K562 (cell line): ENCODE measurements around the gene DCAKD. TPM values are rescaled to one million over a fixed set of nuclear protein-coding genes. Genes with fewer than 3 reads are reported as not detected.

Experiments
- CCNT2 ChIP-seq: IDR thresholded peaks from 2 replicates; pipeline ENCODE4 v1.6.1; 2011; ENCODE audit warnings: borderline replicate concordance, low read depth, mild to moderate bottlenecking, moderate library complexity, mixed read lengths, low read length; ENCODE audit not compliant: insufficient read length; ENCODE audit errors: extremely low read depth
- CEBPG ChIP-seq, 3 experiments: fragments of 200-800 bp in 1 of 3; sonication (Bioruptor generic) in 1 of 3; sonication (generic) in 1 of 3; formaldehyde crosslinking in 1 of 3; IDR thresholded peaks in 2 of 3; conservative IDR thresholded peaks in 1 of 3; 2 replicates each; pipeline versions ENCODE4 v1.6.1 to v1.8.0; 2016 to 2022; ENCODE audit warnings: missing compliant biosample characterization in 2 of 3, missing genetic modification characterization in 2 of 3, mild to moderate bottlenecking in 1 of 3, missing genetic modification reagents in 1 of 3
- CHD1 ChIP-seq: fragments of 200-600 bp; sonication (generic); IDR thresholded peaks from one replicate; pipeline ENCODE4 v1.6.1; 2012; ENCODE audit warnings: mild to moderate bottlenecking, moderate library complexity, low read length, inconsistent platforms
- FOXA3 ChIP-seq, 2 experiments: fragments of 450-650 bp in 1 of 2; sonication (generic) in 1 of 2; formaldehyde crosslinking; IDR thresholded peaks in 1 of 2; conservative IDR thresholded peaks in 1 of 2; 2 replicates each; pipeline versions ENCODE4 v1.4.0 to v1.8.0; 2020 to 2022; ENCODE audit warnings: mild to moderate bottlenecking in 2 of 2, missing genetic modification reagents in 1 of 2
- MXI1 ChIP-seq: IDR thresholded peaks from 2 replicates; pipeline ENCODE4 v1.6.1; 2011; ENCODE audit warnings: low read depth, mild to moderate bottlenecking, improper control_type of control experiment, low read length
- PCBP2 ChIP-seq: fragments of 200-400 bp; formaldehyde crosslinking; IDR thresholded peaks from 2 replicates; pipeline ENCODE4 v1.6.1; 2018; ENCODE audit warnings: low read length, low read depth, mild to moderate bottlenecking, moderate library complexity; ENCODE audit not compliant: poor library complexity, severe bottlenecking
- PHF20 ChIP-seq: fragments of 450-650 bp; IDR thresholded peaks from 2 replicates; pipeline ENCODE4 v1.6.1; 2018; ENCODE audit not compliant: partially characterized antibody
- PRDM10 ChIP-seq: fragments of 450-650 bp; IDR thresholded peaks from 2 replicates; pipeline ENCODE4 v1.6.1; 2018; ENCODE audit not compliant: partially characterized antibody
- RHOXF2B ChIP-seq: fragments of 250-450 bp; sonication (Bioruptor Pico); conservative IDR thresholded peaks from 2 replicates; pipeline ENCODE4 v1.5.1; 2021
- THRAP3 ChIP-seq: fragments of 450-650 bp; IDR thresholded peaks from 2 replicates; pipeline ENCODE4 v1.6.1; 2016; ENCODE audit warnings: mild to moderate bottlenecking, inconsistent platforms, borderline replicate concordance
- USF1 ChIP-seq: sonication (generic); formaldehyde crosslinking; IDR thresholded peaks from 2 replicates; pipeline ENCODE4 v1.9.0; 2022; ENCODE audit warnings: mild to moderate bottlenecking, missing genetic modification reagents
- ZBTB2 ChIP-seq: fragments of 450-650 bp; IDR thresholded peaks from 2 replicates; pipeline ENCODE4 v1.6.1; 2016; ENCODE audit warnings: antibody characterized with exemption
- ZNF277 ChIP-seq: fragments of 250-450 bp; sonication (Bioruptor Pico); IDR thresholded peaks from 2 replicates; pipeline ENCODE4 v1.8.0; 2022; ENCODE audit warnings: inconsistent platforms, mild to moderate bottlenecking, moderate library complexity, borderline replicate concordance
- ZNF316 ChIP-seq: fragments of 450-650 bp; IDR thresholded peaks from 2 replicates; pipeline ENCODE4 v1.6.1; 2016
- polyA plus RNA-seq, 8 experiments: library from polyadenylated mRNA; depleted of rRNA in 4 of 8; stranded (reverse) in 5 of 8; unstranded in 3 of 8; fragments of >200 nt; fragmentation: Nextera tagmentation in 2 of 8; fragmentation: Illumina TruSeq in 1 of 8; extraction: Ambion mirVana in 2 of 8; extraction: Trizol in 1 of 8; gene quantifications; 2 replicates each; pipeline versions ENCODE4 v1.2.1 to v1.2.3, GENCODE V29; 2011 to 2014; ENCODE audit warnings: inconsistent platforms in 1 of 8, missing spikeins in 1 of 8
- total RNA-seq, 7 experiments: library from RNA; depleted of rRNA in 6 of 7; stranded (reverse); fragments of >200 nt in 6 of 7; fragmentation: Illumina TruSeq in 2 of 7; extraction: Trizol in 2 of 7; gene quantifications; 2 replicates each; pipeline versions ENCODE4 v1.2.1 to v1.2.3, GENCODE V29; 2011 to 2021; ENCODE audit warnings: low replicate concordance in 1 of 7

Gene DCAKD
- total and polyA plus RNA-seq, 9 of the 15 experiments (the other 6 are each of a cell fraction or from before 2014, with no cell fraction given): 7.9 to 35.5 (median 21.4) TPM

GRCh38 chr17:45060797-45061605 is 9.6 kb upstream of the DCAKD start, which contains the start of gene NMT1 (continued):
- TF ChIP-seq CEBPG (CRISPR knock-in tag; IDR thresholded peaks at IDR 0.05): 0 out of 2 replicates have a peak, but pooled peaks have one; percentile 14
- peak; percentile 69 to 75; a peak in 3 of 4 replicates for TF ChIP-seq CEBPG (tag; conservative IDR thresholded peaks at IDR 0.05 in 1 of 2, IDR thresholded peaks at IDR 0.05 in 1 of 2)
- peak; percentile 88 for TF ChIP-seq MXI1
- TF ChIP-seq THRAP3: no peak
- no peak for TF ChIP-seq ZNF277
- no peak for TF ChIP-seq ZBTB2
- TF ChIP-seq CHD1: peak; percentile 7
- TF ChIP-seq PHF20: peak; percentile 64
- TF ChIP-seq FOXA3 (CRISPR knock-in tag; conservative IDR thresholded peaks at IDR 0.05 in 1 of 2, IDR thresholded peaks at IDR 0.05 in 1 of 2): no peak
- peak; percentile 45; the same call in 1 of the 2 replicates for TF ChIP-seq ZNF316
- peak; percentile 84 for TF ChIP-seq PRDM10
- no peak for TF ChIP-seq RHOXF2B (CRISPR knock-in tag)
- peak; percentile 56 for TF ChIP-seq USF1
- TF ChIP-seq CCNT2: no peak
- no peak for TF ChIP-seq PCBP2
